ENCODE results near the gene IL23R.
A peak's percentile ranks its signal among the peaks of the same experiment; 100 is the strongest.

IL23R gene

DNA sequence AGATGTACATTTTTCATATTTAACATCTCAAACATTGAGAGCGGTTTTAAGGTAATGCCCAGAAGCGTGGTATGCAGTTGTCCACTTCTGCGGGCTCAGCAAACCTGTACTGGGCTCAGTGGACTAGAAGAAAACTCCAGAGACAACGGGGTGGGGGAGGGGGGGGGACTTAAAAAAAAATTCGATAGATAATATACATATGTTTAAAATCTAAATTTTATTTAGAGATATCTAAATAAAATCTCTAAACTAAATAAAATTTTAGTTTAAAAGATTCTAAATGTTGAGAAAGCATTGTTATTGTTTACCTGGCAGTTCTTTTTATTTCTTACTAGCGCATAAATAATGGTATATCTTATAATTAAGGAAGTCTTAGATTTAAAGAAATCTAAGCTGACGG, 140.3 kb downstream of the IL23R start:
- WGBS, result 91% methylated on average over 5 of the region's 7 CpGs
- no peaks in the 10 kb centered on the region for H3K36me3 ChIP-seq (ENCODE audit: insufficient read depth, low read length)
- no peak overlapping the region for H3K9ac ChIP-seq (ENCODE audit: low read depth, low read length)
- H3K4me3 ChIP-seq (ENCODE audit: low read length), result no peak overlapping the region
- H3K27me3 ChIP-seq (ENCODE audit: insufficient read depth, low read length), result peaks cover 40% of the 10 kb centered on the region
- H3K4me1 ChIP-seq (ENCODE audit: insufficient read depth, low read length), result no peaks in the 10 kb centered on the region
- H3K27ac ChIP-seq (ENCODE audit: low read depth, low read length), result no peak overlapping the region
- H3K9me3 ChIP-seq (ENCODE audit: insufficient read depth, low read depth, low read length), result no peaks in the 10 kb centered on the region

DNA sequence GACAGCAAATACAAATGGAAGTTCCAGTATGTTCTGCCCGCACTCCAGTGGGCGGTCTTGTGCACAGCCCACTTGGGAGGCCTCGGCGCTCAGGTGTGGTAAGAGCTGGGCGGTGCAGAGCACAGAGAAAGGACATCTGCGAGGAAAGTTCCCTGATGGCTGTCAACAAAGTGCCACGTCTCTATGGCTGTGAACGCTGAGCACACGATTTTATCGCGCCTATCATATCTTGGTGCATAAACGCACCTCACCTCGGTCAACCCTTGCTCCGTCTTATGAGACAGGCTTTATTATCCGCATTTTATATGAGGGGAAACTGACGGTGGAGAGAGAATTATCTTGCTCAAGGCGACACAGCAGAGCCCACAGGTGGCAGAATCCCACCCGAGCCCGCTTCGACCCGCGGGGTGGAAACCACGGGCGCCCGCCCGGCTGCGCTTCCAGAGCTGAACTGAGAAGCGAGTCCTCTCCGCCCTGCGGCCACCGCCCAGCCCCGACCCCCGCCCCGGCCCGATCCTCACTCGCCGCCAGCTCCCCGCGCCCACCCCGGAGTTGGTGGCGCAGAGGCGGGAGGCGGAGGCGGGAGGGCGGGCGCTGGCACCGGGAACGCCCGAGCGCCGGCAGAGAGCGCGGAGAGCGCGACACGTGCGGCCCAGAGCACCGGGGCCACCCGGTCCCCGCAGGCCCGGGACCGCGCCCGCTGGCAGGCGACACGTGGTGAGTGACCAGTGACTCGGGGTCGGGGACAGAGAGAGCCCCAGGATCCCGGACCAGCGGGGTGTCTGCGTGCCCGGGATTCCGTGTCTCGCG, 141.2 kb downstream of the IL23R start, which contains the start of gene IL12RB2:
IL12RB2 (plus strand) TSS at position 623 of the 810 bp plus-strand sequence. CDS start 12,496 bp downstream, outside the sequence.
- peak within 1 kb of the TSS; percentile 41 for H3K9ac ChIP-seq (ENCODE audit: low read depth, low read length)
- no peaks in the 10 kb centered on the region for H3K9me3 ChIP-seq (ENCODE audit: insufficient read depth, low read depth, low read length)
- no peak within 1 kb of the TSS for H3K27ac ChIP-seq (ENCODE audit: low read depth, low read length)
- WGBS, result 4% methylated on average over 73 of the region's 75 CpGs
- peak within 1 kb of the TSS; percentile 61 for H3K4me3 ChIP-seq (ENCODE audit: low read length)
- H3K27me3 ChIP-seq (ENCODE audit: insufficient read depth, low read length), result peaks cover 40% of the 10 kb centered on the region
- H3K36me3 ChIP-seq (ENCODE audit: insufficient read depth, low read length), result no peaks in the 10 kb centered on the region
- no peaks in the 10 kb centered on the region for H3K4me1 ChIP-seq (ENCODE audit: insufficient read depth, low read length)

DNA sequence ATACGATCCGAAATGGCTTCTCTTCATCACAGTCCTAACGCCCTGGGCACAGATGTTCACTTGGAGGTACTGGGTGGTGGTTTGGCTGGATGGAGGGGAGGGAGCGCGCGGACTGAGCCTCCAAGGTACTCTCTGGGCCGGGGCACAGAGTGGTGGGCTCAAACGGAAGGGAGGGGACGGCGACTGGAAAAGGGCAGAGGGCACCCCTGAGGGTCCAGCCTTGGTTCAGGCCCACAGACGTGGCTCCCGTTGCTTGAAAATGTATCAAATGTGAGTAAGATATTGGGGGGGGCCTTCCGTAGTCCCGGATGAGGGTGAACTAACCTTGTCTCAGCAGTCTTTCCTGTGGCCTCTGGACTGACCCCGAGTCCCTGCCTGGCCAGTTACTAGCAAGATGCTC, 141.9 kb downstream of the IL23R start:
- 31% methylated on average over 15 of the region's 15 CpGs for WGBS
- Histone ChIP-seq H3K4me1 (ENCODE audit: insufficient read depth, low read length) (no peaks in the 10 kb centered on the region), H3K27me3 (ENCODE audit: insufficient read depth, low read length) (peaks cover 40% of the 10 kb centered on the region), H3K9ac (ENCODE audit: low read depth, low read length) (no peak overlapping the region), H3K9me3 (ENCODE audit: insufficient read depth, low read depth, low read length) (no peaks in the 10 kb centered on the region), H3K27ac (ENCODE audit: low read depth, low read length) (no peak overlapping the region), H3K4me3 (ENCODE audit: low read length) (peak overlapping the region; percentile 61), H3K36me3 (ENCODE audit: insufficient read depth, low read length) (no peaks in the 10 kb centered on the region)

All from HUES64 (cell line).